ENCODE data around the gene LRRN1.

The LRRN1 gene

GRCh38 chr3:3799173-3800079 lies at the start of gene LRRN1:
Gene LRRN1, plus strand, starts transcription at chr3:3799431. Its CDS starts 45,211 bp downstream, at chr3:3844642.
- Histone ChIP-seq H3K27me3 (ENCODE audit: control insufficient read depth in 1 of 2, insufficient read depth in 2 of 2, low read length in 2 of 2) (peaks cover 3 to 21% of the 10 kb centered on the region in 2 donors), H3K9ac (ENCODE audit: low read depth in 1 of 2, low read length in 2 of 2) (peak within 1 kb of the TSS; percentile 43 to 49), H3K27ac (ENCODE audit: low read depth, low read length) (no peak within 1 kb of the TSS)

DNA sequence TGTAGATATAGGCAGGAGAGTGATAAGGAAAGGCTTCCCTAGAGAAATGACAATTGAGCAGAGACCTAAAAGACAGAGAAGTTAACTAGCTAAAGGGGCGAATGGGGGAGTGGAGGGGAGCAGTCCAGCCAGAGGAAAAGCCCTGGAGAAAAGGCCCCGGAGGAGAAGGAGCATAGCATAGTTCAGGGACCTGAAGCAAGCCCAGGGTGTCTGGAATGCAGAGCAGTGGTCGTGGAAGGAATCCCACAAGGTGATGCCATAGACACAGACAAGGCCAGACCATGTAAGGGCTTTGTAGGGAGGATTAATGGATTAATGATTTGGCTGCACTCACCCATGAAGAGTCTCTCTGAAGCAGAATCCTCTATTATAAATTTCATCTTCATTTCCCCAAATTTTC lies 45.8 kb upstream of the LRRN1 start:
- H3K27ac ChIP-seq (ENCODE audit: low read depth, low read length) = no peak overlapping the region
- H3K36me3 ChIP-seq (ENCODE audit: control insufficient read depth in 1 of 2, insufficient read depth in 2 of 2, low read length in 2 of 2) = no peaks in the 10 kb centered on the region
- H3K27me3 ChIP-seq (ENCODE audit: control insufficient read depth in 1 of 2, insufficient read depth in 2 of 2, low read length in 2 of 2) = no peaks in the 10 kb centered on the region
- H3K9ac ChIP-seq (ENCODE audit: low read depth in 1 of 2, low read length in 2 of 2) = no peak overlapping the region
- H3K9me3 ChIP-seq (ENCODE audit: control insufficient read depth in 1 of 2, low read length in 2 of 2) = no peaks in the 10 kb centered on the region
- no peak overlapping the region for H3K4me3 ChIP-seq (ENCODE audit: low read depth in 1 of 2, low read length in 2 of 2)
- H3K4me1 ChIP-seq (ENCODE audit: control insufficient read depth in 1 of 2, insufficient read depth in 2 of 2, low read length in 2 of 2) = no peaks in the 10 kb centered on the region

More at GRCh38 chr3:3799173-3800079, at the start of gene LRRN1:
- Histone ChIP-seq H3K4me1 (ENCODE audit: control insufficient read depth in 1 of 2, insufficient read depth in 2 of 2, low read length in 2 of 2) (peaks cover 4 to 13% of the 10 kb centered on the region in 2 donors), H3K36me3 (ENCODE audit: control insufficient read depth in 1 of 2, insufficient read depth in 2 of 2, low read length in 2 of 2) (no peaks in the 10 kb centered on the region), H3K9me3 (ENCODE audit: control insufficient read depth in 1 of 2, low read length in 2 of 2) (no peaks in the 10 kb centered on the region), H3K4me3 (ENCODE audit: low read depth in 1 of 2, low read length in 2 of 2) (peak within 1 kb of the TSS; percentile 61 to 68)

- no peaks in the 10 kb centered on the region for H3K36me3 ChIP-seq (ENCODE audit: control insufficient read depth in 1 of 2, insufficient read depth in 2 of 2, low read length in 2 of 2)
- H3K9ac ChIP-seq (ENCODE audit: low read depth in 1 of 2, low read length in 2 of 2) = no peak overlapping the region
- H3K4me1 ChIP-seq (ENCODE audit: control insufficient read depth in 1 of 2, insufficient read depth in 2 of 2, low read length in 2 of 2) = no peaks in the 10 kb centered on the region
- no peak overlapping the region for H3K27ac ChIP-seq (ENCODE audit: low read depth, low read length)
- no peaks in the 10 kb centered on the region for H3K9me3 ChIP-seq (ENCODE audit: control insufficient read depth in 1 of 2, low read length in 2 of 2)
- no peak overlapping the region for H3K4me3 ChIP-seq (ENCODE audit: low read depth in 1 of 2, low read length in 2 of 2)
- no peaks in the 10 kb centered on the region for H3K27me3 ChIP-seq (ENCODE audit: control insufficient read depth in 1 of 2, insufficient read depth in 2 of 2, low read length in 2 of 2)
Observed at GRCh38 chr3:3765661-3766060, 33.6 kb upstream of the LRRN1 start.

DNA sequence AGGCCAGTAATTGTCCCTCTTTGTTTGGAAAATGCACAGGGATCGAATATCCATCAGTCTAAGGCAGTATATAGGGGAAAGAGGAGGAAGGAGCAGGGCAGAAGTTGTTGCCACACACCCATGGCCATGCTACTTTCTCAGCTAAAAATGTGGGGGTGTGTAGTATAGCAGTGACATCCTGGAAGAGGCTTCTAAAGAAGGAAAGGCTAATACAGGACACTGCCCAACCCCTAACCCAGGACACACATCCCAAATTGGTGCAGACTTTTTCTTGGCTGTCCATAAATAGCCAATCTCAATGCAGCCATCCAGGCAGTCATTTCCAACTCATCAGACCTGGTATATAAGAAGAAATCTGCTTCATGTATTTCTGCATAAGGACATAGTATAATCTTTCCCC lies 33.1 kb upstream of the LRRN1 start:
- H3K27ac ChIP-seq (ENCODE audit: low read depth, low read length) = no peak overlapping the region
- H3K36me3 ChIP-seq (ENCODE audit: control insufficient read depth in 1 of 2, insufficient read depth in 2 of 2, low read length in 2 of 2) = no peaks in the 10 kb centered on the region
- H3K4me1 ChIP-seq (ENCODE audit: control insufficient read depth in 1 of 2, insufficient read depth in 2 of 2, low read length in 2 of 2) = no peaks in the 10 kb centered on the region
- H3K27me3 ChIP-seq (ENCODE audit: control insufficient read depth in 1 of 2, insufficient read depth in 2 of 2, low read length in 2 of 2) = no peaks in the 10 kb centered on the region
- H3K9me3 ChIP-seq (ENCODE audit: control insufficient read depth in 1 of 2, low read length in 2 of 2) = no peaks in the 10 kb centered on the region
- H3K9ac ChIP-seq (ENCODE audit: low read depth in 1 of 2, low read length in 2 of 2) = no peak overlapping the region
- no peak overlapping the region for H3K4me3 ChIP-seq (ENCODE audit: low read depth in 1 of 2, low read length in 2 of 2)

GRCh38 chr3:3771094-3771493 lies 28.1 kb upstream of the LRRN1 start:
- H3K4me3 ChIP-seq (ENCODE audit: low read depth in 1 of 2, low read length in 2 of 2) = no peak overlapping the region
- H3K9ac ChIP-seq (ENCODE audit: low read depth in 1 of 2, low read length in 2 of 2) = no peak overlapping the region
- H3K36me3 ChIP-seq (ENCODE audit: control insufficient read depth in 1 of 2, insufficient read depth in 2 of 2, low read length in 2 of 2) = no peaks in the 10 kb centered on the region
- H3K9me3 ChIP-seq (ENCODE audit: control insufficient read depth in 1 of 2, low read length in 2 of 2) = peaks cover 0 to 2% of the 10 kb centered on the region in 2 donors
- no peaks in the 10 kb centered on the region for H3K27me3 ChIP-seq (ENCODE audit: control insufficient read depth in 1 of 2, insufficient read depth in 2 of 2, low read length in 2 of 2)
- no peak overlapping the region for H3K27ac ChIP-seq (ENCODE audit: low read depth, low read length)
- no peaks in the 10 kb centered on the region for H3K4me1 ChIP-seq (ENCODE audit: control insufficient read depth in 1 of 2, insufficient read depth in 2 of 2, low read length in 2 of 2)

GRCh38 chr3:3771567-3771966 lies 27.7 kb upstream of the LRRN1 start:
- Histone ChIP-seq H3K36me3 (ENCODE audit: control insufficient read depth in 1 of 2, insufficient read depth in 2 of 2, low read length in 2 of 2) (no peaks in the 10 kb centered on the region), H3K27me3 (ENCODE audit: control insufficient read depth in 1 of 2, insufficient read depth in 2 of 2, low read length in 2 of 2) (no peaks in the 10 kb centered on the region), H3K9me3 (ENCODE audit: control insufficient read depth in 1 of 2, low read length in 2 of 2) (peaks cover 0 to 2% of the 10 kb centered on the region in 2 donors), H3K9ac (ENCODE audit: low read depth in 1 of 2, low read length in 2 of 2) (no peak overlapping the region), H3K27ac (ENCODE audit: low read depth, low read length) (no peak overlapping the region), H3K4me1 (ENCODE audit: control insufficient read depth in 1 of 2, insufficient read depth in 2 of 2, low read length in 2 of 2) (no peaks in the 10 kb centered on the region), H3K4me3 (ENCODE audit: low read depth in 1 of 2, low read length in 2 of 2) (no peak overlapping the region)

GRCh38 chr3:3772338-3772737 lies 26.9 kb upstream of the LRRN1 start:
- no peaks in the 10 kb centered on the region for H3K4me1 ChIP-seq (ENCODE audit: control insufficient read depth in 1 of 2, insufficient read depth in 2 of 2, low read length in 2 of 2)
- H3K9me3 ChIP-seq (ENCODE audit: control insufficient read depth in 1 of 2, low read length in 2 of 2) = peaks cover 0 to 2% of the 10 kb centered on the region in 2 donors
- no peak overlapping the region for H3K9ac ChIP-seq (ENCODE audit: low read depth in 1 of 2, low read length in 2 of 2)
- no peaks in the 10 kb centered on the region for H3K36me3 ChIP-seq (ENCODE audit: control insufficient read depth in 1 of 2, insufficient read depth in 2 of 2, low read length in 2 of 2)
- no peaks in the 10 kb centered on the region for H3K27me3 ChIP-seq (ENCODE audit: control insufficient read depth in 1 of 2, insufficient read depth in 2 of 2, low read length in 2 of 2)
- H3K4me3 ChIP-seq (ENCODE audit: low read depth in 1 of 2, low read length in 2 of 2) = no peak overlapping the region
- no peak overlapping the region for H3K27ac ChIP-seq (ENCODE audit: low read depth, low read length)

- Histone ChIP-seq H3K36me3 (ENCODE audit: control insufficient read depth in 1 of 2, insufficient read depth in 2 of 2, low read length in 2 of 2) (no peaks in the 10 kb centered on the region), H3K27ac (ENCODE audit: low read depth, low read length) (no peak overlapping the region), H3K9me3 (ENCODE audit: control insufficient read depth in 1 of 2, low read length in 2 of 2) (peaks cover 0 to 2% of the 10 kb centered on the region in 2 donors), H3K4me3 (ENCODE audit: low read depth in 1 of 2, low read length in 2 of 2) (no peak overlapping the region), H3K4me1 (ENCODE audit: control insufficient read depth in 1 of 2, insufficient read depth in 2 of 2, low read length in 2 of 2) (no peaks in the 10 kb centered on the region), H3K27me3 (ENCODE audit: control insufficient read depth in 1 of 2, insufficient read depth in 2 of 2, low read length in 2 of 2) (no peaks in the 10 kb centered on the region), H3K9ac (ENCODE audit: low read depth in 1 of 2, low read length in 2 of 2) (no peak overlapping the region)
Observed at GRCh38 chr3:3772920-3773319, 26.3 kb upstream of the LRRN1 start.

DNA sequence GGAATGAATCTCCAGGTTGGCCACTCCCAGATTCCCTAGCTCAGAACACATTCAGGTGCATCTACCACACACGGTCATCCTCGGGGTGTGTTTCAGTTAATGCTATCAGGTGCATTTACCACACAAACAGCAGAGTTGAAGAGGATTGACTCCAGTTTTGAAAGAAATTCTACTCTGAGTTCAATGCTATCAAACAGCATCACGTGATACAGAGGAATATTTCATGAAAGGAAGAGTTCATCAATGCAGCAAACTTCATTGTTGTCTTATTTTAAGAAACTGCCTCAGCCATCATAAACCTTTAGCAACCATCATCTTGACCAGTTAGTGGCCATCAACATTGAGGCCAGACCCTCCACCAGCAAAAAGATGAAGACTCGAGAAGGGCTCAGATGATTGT lies 22.6 kb upstream of the LRRN1 start:
- Histone ChIP-seq H3K9me3 (ENCODE audit: control insufficient read depth in 1 of 2, low read length in 2 of 2) (peaks cover 0 to 2% of the 10 kb centered on the region in 2 donors), H3K27ac (ENCODE audit: low read depth, low read length) (no peak overlapping the region), H3K36me3 (ENCODE audit: control insufficient read depth in 1 of 2, insufficient read depth in 2 of 2, low read length in 2 of 2) (no peaks in the 10 kb centered on the region), H3K4me3 (ENCODE audit: low read depth in 1 of 2, low read length in 2 of 2) (no peak overlapping the region), H3K27me3 (ENCODE audit: control insufficient read depth in 1 of 2, insufficient read depth in 2 of 2, low read length in 2 of 2) (no peaks in the 10 kb centered on the region), H3K4me1 (ENCODE audit: control insufficient read depth in 1 of 2, insufficient read depth in 2 of 2, low read length in 2 of 2) (no peaks in the 10 kb centered on the region), H3K9ac (ENCODE audit: low read depth in 1 of 2, low read length in 2 of 2) (no peak overlapping the region)

GRCh38 chr3:3778216-3778615 lies 21.0 kb upstream of the LRRN1 start:
- H3K9me3 ChIP-seq (ENCODE audit: control insufficient read depth in 1 of 2, low read length in 2 of 2) = peaks cover 0 to 2% of the 10 kb centered on the region in 2 donors
- no peaks in the 10 kb centered on the region for H3K36me3 ChIP-seq (ENCODE audit: control insufficient read depth in 1 of 2, insufficient read depth in 2 of 2, low read length in 2 of 2)
- no peak overlapping the region for H3K27ac ChIP-seq (ENCODE audit: low read depth, low read length)
- no peak overlapping the region for H3K9ac ChIP-seq (ENCODE audit: low read depth in 1 of 2, low read length in 2 of 2)
- no peaks in the 10 kb centered on the region for H3K27me3 ChIP-seq (ENCODE audit: control insufficient read depth in 1 of 2, insufficient read depth in 2 of 2, low read length in 2 of 2)
- no peaks in the 10 kb centered on the region for H3K4me1 ChIP-seq (ENCODE audit: control insufficient read depth in 1 of 2, insufficient read depth in 2 of 2, low read length in 2 of 2)
- H3K4me3 ChIP-seq (ENCODE audit: low read depth in 1 of 2, low read length in 2 of 2) = no peak overlapping the region

Data from duodenal mucosa (tissue), 2 donors.